ENCODE results near the gene RBM20. TPM values are rescaled to one million over a fixed set of nuclear protein-coding genes. Genes with fewer than 3 reads are reported as not detected.

Gene RBM20
- total and polyA plus RNA-seq, 2 of the 13 experiments (the other 11 are each of a cell fraction or from before 2014, with no cell fraction given), result 0.02 to 0.22 TPM

DNA sequence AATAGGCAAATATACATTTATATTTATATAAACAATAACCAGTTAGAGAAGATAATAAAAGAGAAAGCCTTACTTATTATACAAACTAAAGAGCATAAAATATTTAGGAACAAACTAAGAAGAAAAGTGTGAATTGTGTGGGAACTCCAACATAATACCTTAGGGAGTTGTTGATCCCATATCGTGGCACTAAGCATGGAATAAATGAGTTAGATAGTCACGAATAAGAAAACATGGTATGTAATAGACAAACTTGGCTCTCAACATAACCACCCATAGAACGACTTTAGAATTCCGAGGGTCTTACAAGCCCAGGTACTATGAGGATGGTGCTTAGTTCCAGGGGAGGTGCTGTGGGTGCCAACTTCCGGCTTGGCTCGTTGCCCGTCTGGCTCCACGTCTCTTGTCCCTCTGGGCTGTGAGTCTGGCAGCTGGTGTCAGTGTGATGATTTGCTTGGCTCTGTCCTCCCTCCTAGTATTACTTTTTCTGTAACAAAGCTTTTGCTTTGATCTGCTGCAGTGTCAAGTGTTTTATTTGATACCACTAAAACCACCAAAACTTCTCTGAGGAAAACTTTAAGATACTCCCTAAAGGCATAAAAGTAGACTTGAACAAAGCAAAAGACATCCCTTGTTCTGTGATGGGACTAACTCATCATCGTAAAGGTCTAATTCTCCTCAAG lies 9.5 kb upstream of the RBM20 start:
- Histone ChIP-seq H4K20me1 (ENCODE audit: insufficient read depth, low read length) (no peaks in the 10 kb centered on the region), H2AFZ (ENCODE audit: low read length) (no peak overlapping the region), H3K79me2 (ENCODE audit: insufficient read depth, low read length) (no peaks in the 10 kb centered on the region), H3K4me2 (ENCODE audit: low read depth, low read length) (no peak overlapping the region), H3K9me3 (ENCODE audit: low read length) (no peaks in the 10 kb centered on the region), H3K9ac (ENCODE audit: insufficient read depth, low read depth, low read length) (no peak overlapping the region), H3K27ac (ENCODE audit: extremely low read length, insufficient read depth, low read length) (no peak overlapping the region), H3K27me3 (ENCODE audit: control insufficient read depth in 1 of 2, insufficient read depth in 2 of 2, low read length in 2 of 2) (peaks cover 0 to 9% of the 10 kb centered on the region in 2 experiments; a peak in 2 of 5 replicates), H3K36me3 (replicated peaks in 1 of 2; ENCODE audit: control insufficient read depth in 1 of 2, insufficient read depth in 2 of 2, low read length in 2 of 2) (no peaks in the 10 kb centered on the region), H3K4me3 (replicated peaks in 1 of 3; ENCODE audit: insufficient read depth in 1 of 3, low read depth in 2 of 3, low read length in 3 of 3) (no peak overlapping the region), H3K4me1 (ENCODE audit: insufficient read depth, low read length) (0 out of 2 replicates have a peak, but pooled peaks cover 6% of the 10 kb centered on the region)
- ChIA-PET CTCF (ENCODE audit: low intra/inter-chr PET ratio, low total read pairs) (no interaction called here), POLR2A (no interaction called here)
- in situ Hi-C loops (cut with HindIII; ENCODE audit: extremely low pct_ligation_motif_present, low pct_unique_long_range_greater_than_20kb), result no loop called here
- FAIRE-seq (no peak), DNase-seq (ENCODE audit: low spot score) (no peak), ATAC-seq (no peak)
- intact Hi-C loops (cut with micrococcal nuclease; ENCODE audit: unreplicated experiment), result no loop called here
- no TSS peak for BruUV-seq (replicated peaks)
- WGBS (ENCODE audit: low lambda C conversion rate), result 36% methylated on average over 8 of the region's 9 CpGs
- TF ChIP-seq, protein P1, sequence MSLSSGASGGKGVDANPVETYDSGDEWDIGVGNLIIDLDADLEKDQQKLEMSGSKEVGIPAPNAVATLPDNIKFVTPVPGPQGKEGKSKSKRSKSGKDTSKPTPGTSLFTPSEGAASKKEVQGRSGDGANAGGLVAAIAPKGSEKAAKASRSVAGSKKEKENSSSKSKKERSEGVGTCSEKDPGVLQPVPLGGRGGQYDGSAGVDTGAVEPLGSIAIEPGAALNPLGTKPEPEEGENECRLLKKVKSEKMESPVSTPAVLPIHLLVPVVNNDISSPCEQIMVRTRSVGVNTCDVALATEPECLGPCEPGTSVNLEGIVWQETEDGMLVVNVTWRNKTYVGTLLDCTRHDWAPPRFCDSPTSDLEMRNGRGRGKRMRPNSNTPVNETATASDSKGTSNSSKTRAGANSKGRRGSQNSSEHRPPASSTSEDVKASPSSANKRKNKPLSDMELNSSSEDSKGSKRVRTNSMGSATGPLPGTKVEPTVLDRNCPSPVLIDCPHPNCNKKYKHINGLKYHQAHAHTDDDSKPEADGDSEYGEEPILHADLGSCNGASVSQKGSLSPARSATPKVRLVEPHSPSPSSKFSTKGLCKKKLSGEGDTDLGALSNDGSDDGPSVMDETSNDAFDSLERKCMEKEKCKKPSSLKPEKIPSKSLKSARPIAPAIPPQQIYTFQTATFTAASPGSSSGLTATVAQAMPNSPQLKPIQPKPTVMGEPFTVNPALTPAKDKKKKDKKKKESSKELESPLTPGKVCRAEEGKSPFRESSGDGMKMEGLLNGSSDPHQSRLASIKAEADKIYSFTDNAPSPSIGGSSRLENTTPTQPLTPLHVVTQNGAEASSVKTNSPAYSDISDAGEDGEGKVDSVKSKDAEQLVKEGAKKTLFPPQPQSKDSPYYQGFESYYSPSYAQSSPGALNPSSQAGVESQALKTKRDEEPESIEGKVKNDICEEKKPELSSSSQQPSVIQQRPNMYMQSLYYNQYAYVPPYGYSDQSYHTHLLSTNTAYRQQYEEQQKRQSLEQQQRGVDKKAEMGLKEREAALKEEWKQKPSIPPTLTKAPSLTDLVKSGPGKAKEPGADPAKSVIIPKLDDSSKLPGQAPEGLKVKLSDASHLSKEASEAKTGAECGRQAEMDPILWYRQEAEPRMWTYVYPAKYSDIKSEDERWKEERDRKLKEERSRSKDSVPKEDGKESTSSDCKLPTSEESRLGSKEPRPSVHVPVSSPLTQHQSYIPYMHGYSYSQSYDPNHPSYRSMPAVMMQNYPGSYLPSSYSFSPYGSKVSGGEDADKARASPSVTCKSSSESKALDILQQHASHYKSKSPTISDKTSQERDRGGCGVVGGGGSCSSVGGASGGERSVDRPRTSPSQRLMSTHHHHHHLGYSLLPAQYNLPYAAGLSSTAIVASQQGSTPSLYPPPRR (CRISPR knock-in tag; IDR thresholded peaks at IDR 0.05; ENCODE audit: borderline replicate concordance), result no peak
- TF ChIP-seq ZNF296 (CRISPR knock-in tag; conservative IDR thresholded peaks at IDR 0.05) (no peak), HOXA9 (CRISPR knock-in tag; IDR thresholded peaks at IDR 0.05; ENCODE audit: borderline replicate concordance) (no peak), FIP1L1 (IDR thresholded peaks at IDR 0.05; ENCODE audit: borderline replicate concordance, insufficient read depth, low read depth, low read length) (no peak), NFIB (CRISPR knock-in tag; IDR thresholded peaks at IDR 0.05; ENCODE audit: borderline replicate concordance) (no peak), HOXA5 (CRISPR knock-in tag; IDR thresholded peaks at IDR 0.05) (no peak), RARA (CRISPR knock-in tag; IDR thresholded peaks at IDR 0.05) (no peak), GTF3A (CRISPR knock-in tag; conservative IDR thresholded peaks at IDR 0.05) (no peak), CBX1 (IDR thresholded peaks at IDR 0.05; ENCODE audit: low read depth) (no peak), ZNF614 (CRISPR knock-in tag; IDR thresholded peaks at IDR 0.05; ENCODE audit: borderline replicate concordance) (no peak)
- TF ChIP-seq, protein P2, sequence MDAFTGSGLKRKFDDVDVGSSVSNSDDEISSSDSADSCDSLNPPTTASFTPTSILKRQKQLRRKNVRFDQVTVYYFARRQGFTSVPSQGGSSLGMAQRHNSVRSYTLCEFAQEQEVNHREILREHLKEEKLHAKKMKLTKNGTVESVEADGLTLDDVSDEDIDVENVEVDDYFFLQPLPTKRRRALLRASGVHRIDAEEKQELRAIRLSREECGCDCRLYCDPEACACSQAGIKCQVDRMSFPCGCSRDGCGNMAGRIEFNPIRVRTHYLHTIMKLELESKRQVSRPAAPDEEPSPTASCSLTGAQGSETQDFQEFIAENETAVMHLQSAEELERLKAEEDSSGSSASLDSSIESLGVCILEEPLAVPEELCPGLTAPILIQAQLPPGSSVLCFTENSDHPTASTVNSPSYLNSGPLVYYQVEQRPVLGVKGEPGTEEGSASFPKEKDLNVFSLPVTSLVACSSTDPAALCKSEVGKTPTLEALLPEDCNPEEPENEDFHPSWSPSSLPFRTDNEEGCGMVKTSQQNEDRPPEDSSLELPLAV (CRISPR knock-in tag; conservative IDR thresholded peaks at IDR 0.05; ENCODE audit: low read depth), result no peak
